NCI-H2227 (cell line): Measurements from ENCODE around the gene SH3BGRL2.
A peak's percentile ranks its signal among the peaks of the same experiment; 100 is the strongest.
"Not testable (repeated sequence)": the region's sequence is repeated elsewhere in the genome, so short reads cannot be mapped to it uniquely, and the experiment has no call there.

Source experiments
- DNase-seq: peaks from one replicate; lab custom pipeline; 2025; ENCODE audit not compliant: unreplicated experiment; lab: John Stamatoyannopoulos, UW

Gene SH3BGRL2

DNA sequence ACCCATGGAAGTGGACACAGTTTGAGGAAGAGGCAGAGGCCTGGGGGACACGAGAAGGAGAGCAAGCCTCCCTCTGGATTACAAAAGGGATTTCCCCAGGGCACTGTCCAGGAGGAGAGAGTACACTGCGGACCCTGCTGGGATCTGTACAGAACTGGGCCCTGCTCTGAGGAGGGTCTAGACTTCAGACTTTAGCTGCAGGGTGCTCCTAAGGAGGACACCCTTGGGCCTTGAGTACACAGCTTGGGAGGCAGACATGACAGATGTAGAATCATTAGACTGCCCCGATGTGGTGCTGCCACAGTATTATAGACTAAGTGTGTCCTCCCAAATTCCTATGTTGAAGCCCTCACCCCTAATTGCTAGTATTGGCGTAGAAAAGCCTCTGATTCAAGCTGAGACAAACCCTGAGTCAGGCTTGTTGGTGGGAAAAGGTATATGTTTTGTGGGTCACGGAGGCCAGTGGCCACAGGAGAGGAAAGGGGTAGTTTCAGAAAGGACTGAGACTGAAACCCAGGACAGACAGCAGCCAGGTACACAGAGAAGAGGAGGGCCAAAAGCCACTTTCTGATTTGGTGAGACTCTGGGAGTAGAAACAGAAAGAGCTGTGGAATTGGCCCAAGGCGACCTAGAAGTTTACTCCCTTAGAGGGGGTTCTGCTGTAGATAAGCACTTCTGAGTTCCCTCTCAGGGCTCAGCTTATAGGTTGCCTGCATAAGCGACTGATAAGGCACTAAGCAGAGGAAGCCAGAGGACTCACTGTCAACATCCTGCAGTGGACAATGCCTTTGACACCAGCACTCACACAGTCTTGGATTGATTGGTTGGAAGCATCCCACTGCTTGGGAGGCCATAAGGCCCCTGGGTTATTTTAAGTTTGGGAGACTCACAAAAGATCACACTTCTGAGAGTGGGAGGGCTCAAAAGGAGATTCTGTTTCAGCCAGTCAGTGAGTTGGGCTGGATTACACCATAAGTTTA is 16.5 kb upstream of the SH3BGRL2 start:
- no peak for DNase-seq

DNA sequence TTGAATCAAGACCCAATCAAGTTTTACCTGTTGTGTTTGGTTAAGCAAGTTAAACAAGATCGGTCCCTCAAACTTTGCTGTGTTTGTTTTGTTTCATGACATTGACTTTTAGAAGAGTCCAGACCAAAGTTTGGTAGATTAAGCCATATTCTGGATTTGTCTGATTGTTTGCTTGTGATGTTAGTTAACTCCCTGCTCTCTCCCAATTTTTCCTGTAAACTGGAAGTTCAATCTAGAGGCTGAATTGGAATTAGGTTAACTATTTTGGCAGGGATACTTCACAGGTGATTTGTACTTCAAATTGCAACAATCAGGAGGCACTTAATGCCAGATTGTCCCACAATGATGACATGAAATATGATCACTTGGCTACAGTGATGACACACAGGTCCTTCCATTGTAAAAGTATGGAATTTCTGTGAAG is 13.6 kb upstream of the SH3BGRL2 start:
- DNase-seq = peak; percentile 10

DNA sequence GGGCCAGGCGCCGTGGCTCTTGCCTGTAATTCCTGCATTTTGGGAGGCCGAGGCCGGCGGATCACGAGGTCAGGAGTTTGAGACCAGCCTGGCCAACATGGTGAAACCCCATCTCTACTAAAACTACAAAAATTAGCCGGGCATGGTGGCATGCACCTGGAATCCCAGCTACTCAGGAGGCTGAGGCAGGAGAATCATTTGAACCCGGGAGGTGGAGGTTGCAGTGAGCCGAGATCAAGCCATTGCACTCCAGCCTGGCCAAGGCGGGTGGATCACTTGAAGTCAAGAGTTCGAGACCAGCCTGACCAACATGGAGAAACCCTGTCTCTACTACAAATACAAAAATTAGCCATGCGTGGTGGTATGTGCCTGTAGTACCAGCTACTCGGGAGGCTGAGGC is 12.7 kb upstream of the SH3BGRL2 start:
- DNase-seq = not testable (repeated sequence)

DNA sequence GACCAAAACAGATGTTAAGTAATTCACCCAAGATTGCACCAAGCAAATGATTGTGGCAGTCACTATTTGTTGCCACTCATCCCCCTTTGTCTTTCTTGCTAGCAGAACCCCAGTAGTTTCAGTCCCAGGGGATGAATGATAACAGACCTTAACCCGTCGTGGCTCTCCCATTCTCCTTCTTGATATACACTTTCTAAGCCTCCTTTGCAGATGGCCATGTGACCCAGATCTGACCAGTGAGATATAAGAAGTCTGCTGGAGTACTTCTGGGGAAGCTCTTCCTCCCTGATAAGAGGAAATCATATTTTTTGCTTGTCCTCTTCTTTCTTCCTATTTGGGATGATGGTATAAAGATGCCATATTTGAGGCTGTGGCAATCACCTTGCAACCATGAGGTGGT is 9.6 kb upstream of the SH3BGRL2 start:
- DNase-seq = no peak

DNA sequence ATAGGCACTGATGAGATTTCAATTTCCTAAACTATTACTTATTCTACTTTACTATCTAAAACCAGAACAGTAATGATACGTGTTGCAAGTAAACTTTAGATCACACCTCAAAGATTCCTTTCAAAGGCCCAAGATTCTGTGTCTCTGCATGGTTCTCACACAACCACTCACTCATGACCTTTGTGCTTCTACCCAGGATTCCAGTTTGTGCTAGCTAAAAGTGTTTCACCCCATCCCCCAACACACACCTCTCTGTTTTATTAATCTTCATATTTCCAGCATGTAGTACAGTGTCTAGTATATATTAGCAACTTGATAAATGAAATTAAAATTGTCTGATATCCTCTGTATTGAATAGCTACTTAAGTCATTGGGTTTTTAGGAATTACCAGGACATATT is 8.8 kb upstream of the SH3BGRL2 start:
- DNase-seq = no peak

DNA sequence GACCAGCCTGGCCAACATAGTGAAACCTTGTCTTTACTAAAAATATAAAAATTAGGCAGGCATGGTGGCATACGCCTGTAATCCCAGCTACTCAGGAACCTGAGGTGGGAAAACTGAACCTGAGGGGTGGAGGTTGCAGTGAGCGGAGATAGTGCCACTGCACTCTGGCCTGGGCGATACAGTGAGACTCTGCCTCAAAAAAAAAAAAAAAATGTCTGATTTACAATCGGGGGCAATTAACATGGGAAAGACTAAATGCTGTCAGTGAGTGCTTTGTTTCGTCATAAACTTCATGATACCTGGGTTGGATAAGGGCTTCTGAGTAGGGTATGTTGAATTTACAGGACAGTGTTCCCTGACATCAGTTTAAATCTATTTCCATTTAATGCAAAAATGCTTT is 8.0 kb upstream of the SH3BGRL2 start:
- DNase-seq = no peak

DNA sequence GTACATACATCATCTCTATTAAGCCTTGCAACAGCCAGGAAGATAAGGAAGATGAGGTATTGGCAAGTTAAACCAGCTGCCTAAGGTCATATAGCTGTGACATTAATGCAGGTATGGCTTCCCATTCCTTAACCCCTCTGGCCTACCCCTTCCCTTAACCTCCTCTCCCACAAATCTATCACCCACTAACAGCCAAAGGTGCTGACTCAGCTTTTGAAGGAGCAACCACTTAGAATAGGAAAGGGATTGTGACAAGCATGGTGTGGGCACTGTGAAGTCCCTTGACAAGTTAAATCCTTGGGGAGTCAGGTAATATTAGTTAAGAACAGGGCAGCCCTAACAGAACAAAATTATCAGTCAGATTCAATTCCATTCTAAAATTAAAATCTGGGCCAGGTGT is 5.4 kb upstream of the SH3BGRL2 start:
- no peak for DNase-seq

DNA sequence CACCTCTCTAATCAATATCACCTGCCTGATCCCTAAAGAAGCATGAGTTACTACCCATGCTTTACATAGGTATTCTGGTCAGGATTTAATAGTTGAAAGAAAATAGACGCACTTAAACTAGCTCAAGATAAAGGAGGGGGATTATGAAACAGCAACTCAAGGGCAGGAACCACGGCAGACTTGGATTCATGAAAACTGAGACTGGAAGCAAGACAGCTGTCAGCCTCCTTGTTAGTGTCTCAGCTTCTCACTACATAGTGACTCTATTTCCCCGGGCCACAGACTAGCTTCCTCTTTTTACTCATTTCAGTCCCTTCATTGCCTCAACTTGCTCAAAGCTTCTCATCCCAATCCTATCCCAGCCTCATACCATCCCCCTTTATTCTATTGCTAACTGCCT is 4.3 kb upstream of the SH3BGRL2 start:
- no peak for DNase-seq

DNA sequence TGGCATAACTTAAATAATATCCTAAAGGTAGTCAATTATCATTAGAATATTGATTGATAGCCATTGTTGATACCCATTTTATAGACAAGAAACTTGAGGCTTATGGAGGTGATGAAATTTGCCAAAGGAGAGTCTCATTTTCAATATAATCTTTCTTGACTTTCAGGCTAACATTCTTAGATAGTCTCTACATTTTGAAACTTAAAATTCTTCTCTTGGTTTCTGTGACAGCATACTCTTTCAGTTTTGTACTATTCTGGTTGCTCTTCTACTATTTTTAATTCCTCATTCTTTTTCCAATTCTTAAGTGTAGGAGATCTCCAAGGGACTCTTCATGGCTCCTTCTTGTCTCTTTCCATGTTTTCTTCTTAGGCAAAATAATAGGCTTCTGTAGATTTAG is 3.7 kb upstream of the SH3BGRL2 start:
- DNase-seq = no peak

DNA sequence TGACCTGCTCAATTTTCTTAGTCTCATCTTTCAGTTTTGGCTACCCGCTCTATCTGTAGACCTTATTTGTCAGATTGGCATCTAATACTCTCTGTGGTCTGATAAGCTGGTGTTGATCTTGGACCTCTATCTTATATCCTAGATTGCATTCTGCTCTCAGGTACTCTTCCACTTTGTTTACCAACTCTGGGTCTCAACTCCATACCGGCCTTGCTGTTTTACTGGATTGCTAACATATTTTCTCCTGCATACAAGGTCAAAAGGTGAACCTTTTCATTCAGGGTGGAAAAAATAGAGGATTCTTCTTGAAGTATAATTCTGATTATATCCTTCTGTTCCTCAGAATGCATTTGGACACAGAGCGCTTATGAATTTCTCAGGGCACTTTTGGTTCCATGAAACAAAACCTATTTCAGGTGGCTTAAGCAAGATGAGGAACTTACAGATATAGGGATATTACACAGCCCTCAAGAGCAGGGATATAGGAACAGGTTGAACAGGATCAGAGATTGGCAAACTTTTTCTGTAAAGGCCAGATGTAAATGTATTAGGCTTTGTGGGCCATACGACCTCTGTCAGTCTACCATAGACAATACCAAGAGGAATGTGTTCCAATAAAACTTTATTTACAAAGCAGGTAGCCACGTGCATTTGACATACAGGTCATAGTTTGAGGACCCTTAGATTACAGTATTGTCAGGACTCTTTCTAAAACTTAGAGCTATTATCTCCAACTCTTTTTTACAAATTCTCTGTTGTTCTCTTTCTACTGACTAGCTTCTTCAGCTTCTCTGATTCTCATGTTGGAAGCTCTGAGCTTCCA is 2.5 kb upstream of the SH3BGRL2 start:
- DNase-seq = no peak

DNA sequence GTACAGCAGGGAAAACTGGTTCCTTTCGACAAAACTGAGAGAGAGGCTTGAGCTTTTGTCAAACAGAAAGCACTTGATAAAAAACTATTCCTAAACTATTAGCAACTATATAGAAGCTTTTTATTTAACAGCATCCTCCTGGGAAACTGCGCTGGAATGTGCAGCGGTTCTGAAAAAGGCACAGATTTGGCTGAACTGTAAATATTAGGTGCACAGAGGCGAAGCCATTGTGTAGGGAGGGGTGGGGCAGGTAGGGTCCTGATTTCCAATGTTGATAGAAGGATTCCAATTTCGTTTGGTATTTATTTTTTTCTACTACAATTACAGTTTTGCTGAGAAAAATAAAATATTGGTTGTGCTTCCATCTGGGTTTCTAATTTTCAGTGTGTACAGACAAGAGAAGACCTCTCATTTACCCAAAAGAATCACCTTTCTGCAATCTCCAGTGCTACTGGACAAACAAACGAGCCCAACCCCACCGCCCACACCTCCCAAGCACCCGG is 698 bp upstream of the SH3BGRL2 start:
- DNase-seq = no peak

DNA sequence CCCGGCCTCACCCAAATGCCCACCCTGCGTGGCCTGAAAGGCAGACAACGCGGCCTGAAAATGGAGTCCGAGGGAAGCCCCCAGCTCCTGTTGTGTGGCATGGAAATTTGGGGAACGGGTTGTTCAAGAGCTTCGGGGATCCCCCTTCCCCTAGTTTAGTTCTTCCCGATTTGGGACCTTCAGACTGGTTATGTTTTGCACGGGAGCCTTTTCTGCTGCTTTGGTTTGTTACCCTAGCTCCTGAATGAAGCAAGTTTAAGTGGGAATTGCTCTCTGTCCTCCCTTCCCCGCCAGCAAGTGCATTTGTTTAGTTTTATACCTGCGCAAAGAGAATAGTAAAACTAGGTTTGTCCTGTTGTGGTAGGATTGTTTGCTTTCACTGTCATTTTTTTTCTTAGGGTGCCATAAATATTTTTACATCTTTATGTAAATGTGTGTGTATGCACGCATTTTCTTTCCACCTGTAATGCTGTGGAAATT is 604 bp downstream of the SH3BGRL2 start:
- DNase-seq = no peak

DNA sequence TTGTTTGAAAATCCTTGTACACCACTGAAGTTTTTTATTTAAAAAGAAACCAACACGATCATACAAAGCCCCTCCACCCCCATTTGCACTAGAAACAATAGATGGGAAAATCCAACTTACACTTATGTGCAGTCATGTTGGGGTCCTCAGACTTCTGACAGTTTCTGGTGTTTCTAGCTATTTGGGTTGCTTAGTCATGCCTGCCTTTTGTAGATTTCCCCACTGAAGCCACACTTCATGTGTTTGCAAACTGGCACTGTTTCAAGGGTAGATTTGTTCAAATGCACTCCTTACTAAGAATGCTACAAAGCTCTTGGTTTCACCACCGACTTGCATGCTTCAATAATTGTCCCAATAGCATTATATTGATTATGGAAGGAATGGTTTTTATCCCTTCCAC is 1.5 kb downstream of the SH3BGRL2 start:
- no peak for DNase-seq

DNA sequence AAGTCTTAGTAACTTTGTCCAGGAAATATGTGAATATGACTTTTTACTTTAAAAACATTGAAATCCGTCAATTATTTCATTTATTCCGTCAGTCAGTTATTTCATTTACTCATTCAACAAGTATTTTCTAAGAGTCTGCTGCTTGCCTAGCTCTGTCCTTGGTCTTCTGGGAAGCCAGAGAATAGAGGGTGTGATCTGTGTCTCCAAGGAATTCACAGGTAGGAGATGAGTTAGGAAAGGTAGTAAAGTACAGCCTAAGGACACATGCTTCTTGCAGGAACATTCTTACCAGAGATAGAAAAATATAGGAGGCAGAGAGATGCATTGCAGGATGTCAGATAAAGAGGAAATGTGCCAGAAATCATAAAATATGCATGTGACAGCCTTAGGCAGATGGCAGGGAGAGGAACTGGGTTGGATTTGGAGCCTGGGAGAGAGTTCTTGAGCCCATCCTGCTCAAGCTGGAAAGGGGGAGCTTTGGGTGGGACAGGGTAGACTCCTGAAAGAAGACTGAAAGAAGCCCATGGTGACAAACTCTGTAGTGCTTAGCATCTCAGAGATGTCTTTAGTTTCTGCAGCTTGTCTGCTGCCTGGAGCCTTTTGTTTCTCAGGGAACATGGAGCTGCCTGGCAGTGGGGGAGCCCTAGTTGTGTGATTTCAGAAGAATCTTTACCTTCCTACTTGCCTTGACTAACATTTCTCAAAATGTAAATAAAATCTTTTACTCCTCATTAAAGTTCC is 3.5 kb downstream of the SH3BGRL2 start:
- no peak for DNase-seq

DNA sequence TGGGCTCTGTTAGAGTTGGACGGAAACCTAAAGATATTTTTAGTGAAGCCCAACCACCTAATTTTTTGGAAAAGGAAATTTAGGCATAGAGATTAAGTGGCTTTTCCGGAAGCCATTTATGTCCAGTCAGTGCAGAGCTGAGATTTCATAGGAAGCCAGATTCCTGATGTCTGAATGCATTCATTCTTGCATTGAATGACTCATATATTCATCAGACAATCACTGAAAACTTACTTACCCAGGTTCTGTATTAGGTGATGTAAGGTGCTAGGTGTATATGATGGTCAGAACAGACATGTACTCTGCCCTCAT is 4.1 kb downstream of the SH3BGRL2 start:
- no peak for DNase-seq

DNA sequence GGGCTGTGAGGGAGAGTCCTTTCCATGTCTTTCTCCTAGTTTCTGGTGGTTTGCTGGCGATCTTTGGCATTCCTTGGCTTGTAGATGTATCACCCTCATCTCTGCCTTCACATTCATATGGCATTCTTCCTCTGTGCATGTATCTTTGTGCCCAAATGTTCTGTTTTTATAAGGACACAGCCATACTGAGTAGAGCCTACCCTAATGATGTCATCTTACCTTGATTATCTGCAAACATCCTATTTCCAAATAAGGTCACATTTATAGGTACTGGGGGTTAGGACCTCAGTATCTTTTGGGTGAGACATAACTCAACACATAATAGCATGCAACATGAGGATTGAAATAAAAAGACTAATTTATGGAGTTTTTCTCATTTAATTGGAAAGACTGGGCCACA is 5.5 kb downstream of the SH3BGRL2 start:
- no peak for DNase-seq

DNA sequence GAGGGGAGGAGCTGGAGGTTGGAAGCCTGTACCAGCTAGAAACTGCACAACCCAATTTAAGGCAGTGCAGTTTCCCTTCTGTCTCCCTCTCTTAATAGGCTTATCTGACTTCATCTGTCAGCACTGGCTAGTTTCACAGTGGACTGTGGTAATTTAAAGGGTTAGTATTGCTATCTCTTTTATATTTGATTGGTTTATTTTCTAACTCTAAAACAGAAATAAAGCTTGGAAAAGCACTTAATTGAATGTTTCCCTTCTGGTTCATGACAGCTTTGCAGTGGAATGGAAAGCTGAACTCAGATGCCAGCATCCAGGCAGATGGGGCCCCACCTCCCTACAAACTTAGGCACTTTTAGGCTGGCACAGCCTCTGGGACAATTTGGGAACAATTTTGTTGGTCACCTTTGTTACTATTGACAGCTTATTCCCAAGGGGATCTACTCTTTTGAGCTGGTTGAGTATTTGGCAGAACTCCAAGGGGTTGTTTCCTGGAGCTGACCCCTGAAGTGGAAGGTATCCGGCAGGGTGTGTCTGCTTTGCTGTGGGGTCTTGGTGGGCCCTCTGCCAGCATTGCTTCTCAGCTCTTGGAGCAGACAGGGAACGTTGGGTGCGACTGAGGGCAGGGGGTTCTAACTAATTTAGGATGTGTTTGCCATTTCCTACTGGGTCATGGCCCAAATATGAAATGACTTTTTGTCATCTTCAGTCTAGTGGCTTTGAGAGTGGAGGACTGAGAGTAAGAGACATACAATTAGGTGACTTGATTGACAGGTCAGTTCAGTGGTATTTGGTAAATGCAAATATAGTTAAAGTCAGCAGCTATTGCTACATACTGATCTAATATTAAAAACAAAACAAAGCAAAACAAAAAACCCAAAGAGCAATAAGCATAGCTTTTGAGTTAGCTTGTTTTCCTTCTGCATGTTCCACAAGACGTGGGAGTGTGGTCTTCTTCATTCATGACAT is 9.3 kb downstream of the SH3BGRL2 start:
- DNase-seq = no peak

DNA sequence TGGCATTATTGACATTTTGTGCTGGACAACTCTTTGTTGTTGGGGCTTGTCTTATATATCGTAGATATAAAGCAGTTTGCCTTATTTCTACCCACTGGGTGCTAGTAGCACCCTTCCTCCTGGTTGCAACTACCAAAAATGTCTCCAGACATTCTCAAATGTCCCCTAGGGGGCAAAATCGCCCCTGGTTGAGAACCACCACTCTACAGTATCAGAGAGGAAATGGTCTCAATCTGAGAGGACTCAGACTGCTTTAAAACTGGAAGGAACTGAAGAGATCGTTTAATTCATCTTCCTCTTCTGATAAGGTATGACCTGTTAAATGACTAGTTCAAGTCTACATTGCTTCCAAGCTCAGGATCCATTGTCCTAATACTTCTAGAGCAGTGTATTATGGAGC is 14.9 kb downstream of the SH3BGRL2 start:
- DNase-seq = no peak

DNA sequence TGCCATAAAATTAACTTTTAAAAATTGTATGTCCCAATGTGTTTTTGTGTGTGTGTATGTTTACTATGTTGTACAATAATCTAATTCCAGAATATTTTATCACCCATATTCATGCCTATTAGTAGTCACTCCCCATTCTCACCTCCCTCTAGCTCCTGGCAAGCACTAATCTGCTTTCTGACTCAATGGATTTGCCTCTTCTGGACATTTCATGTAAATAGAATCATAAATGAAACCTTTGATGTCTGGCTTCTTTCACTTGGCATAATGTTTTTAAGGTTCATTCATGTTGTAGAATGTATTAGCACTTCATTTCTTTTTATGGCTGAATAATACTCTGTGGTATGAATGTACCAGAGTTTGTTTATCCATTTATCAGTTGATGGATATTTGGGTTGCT is 15.4 kb downstream of the SH3BGRL2 start:
- DNase-seq = no peak

DNA sequence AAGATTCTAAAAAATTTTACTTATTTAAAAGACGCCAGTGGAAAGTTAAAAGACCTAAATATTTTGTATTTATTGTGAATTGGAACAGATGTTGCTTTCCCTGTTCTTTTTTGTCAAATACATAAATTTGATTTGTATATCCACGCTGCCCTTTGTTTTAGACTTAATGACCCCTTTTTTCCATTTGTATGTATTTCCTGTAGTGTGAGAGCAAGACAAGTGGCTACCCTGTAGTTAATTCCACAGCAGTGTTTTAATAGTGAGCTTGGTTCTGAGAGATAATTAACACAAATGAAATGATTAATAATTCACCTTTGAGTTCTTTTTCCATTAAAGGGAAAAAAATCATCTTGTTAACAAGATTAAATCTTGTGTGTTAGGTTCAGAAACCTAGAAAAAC is 16.6 kb downstream of the SH3BGRL2 start:
- no peak for DNase-seq
